Measurements from ENCODE around the gene TRIO.

TRIO gene

GRCh38 chr5:14123551-14123950, 19.6 kb upstream of the TRIO start:
- DNase-seq (ENCODE audit: low spot score), result no peak

- DNase-seq (ENCODE audit: low spot score), result no peak
Measured at GRCh38 chr5:14123974-14124482, 19.1 kb upstream of the TRIO start.

GRCh38 chr5:14125262-14125661, 17.9 kb upstream of the TRIO start:
- no peak for DNase-seq (ENCODE audit: low spot score)

GRCh38 chr5:14127587-14127986, 15.6 kb upstream of the TRIO start:
- DNase-seq (ENCODE audit: low spot score), result no peak

GRCh38 chr5:14128079-14128478, 15.1 kb upstream of the TRIO start:
- no peak for DNase-seq (ENCODE audit: low spot score)

DNA sequence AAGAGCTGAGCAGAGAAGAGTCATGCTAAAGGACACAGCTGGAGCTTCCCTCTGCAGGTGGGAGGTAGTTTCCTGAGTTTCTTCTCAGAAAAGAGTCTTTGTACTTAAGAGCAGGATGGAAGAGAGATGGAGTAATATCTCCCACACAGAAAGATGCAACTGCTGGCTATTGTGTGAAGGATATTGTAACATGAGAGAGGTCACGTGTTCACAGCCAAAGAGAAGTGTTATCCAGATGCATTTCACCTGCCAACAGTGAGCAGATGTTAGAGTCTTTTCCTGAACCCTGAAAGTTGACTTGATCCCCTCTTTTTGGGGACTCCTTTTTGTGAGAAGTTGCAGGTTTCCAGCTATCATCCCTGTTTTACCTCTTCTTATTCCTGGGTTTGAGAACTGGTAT, 14.0 kb upstream of the TRIO start:
- DNase-seq (ENCODE audit: low spot score), result no peak

GRCh38 chr5:14131855-14132503, 11.2 kb upstream of the TRIO start:
- DNase-seq (ENCODE audit: low spot score), result no peak

GRCh38 chr5:14133394-14133793, 9.7 kb upstream of the TRIO start:
- no peak for DNase-seq (ENCODE audit: low spot score)

GRCh38 chr5:14134083-14134482, 9.1 kb upstream of the TRIO start:
- no peak for DNase-seq (ENCODE audit: low spot score)

- no peak for DNase-seq (ENCODE audit: low spot score)
Measured at GRCh38 chr5:14134771-14135170, 8.4 kb upstream of the TRIO start.

DNA sequence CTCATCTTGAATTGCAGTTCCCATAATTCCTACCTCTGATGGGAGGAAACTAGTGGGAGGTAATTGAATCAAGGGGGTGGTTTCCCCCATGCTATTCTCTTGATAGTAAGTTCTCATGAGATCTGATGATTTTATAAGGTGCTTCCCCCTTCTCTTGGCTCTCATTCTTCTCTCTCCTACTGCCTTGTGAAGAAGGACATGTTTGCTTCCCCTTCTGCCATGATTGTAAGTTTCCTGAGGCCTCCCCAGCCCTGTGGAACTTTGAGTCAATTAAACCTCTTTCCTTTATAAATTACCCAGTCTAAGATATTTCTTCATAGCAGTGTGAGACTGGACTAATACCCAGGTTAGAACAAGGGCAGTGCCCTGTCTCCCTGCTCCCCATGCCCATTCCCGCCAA, 7.5 kb upstream of the TRIO start:
- no peak for DNase-seq (ENCODE audit: low spot score)

DNA sequence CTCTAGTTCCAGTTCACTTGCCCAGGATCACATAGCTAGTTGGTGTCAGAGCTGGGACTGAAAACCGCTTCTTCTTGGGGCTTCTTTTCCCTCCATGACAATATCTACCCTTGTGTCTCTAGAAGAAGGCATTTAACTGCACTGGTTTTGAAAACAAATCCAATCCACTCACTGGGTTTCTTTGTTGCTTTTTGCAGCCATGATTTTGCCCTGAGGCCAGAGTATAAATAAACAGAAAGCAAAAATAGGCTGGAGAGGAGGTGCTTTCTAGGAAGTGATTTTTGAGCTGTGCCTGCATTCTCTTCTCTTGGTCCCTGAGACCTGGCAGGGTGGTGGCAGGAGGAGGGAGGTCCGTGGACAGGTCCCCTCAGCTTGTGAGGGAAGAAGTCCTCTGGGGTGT, 6.9 kb upstream of the TRIO start:
- DNase-seq (ENCODE audit: low spot score), result no peak

DNA sequence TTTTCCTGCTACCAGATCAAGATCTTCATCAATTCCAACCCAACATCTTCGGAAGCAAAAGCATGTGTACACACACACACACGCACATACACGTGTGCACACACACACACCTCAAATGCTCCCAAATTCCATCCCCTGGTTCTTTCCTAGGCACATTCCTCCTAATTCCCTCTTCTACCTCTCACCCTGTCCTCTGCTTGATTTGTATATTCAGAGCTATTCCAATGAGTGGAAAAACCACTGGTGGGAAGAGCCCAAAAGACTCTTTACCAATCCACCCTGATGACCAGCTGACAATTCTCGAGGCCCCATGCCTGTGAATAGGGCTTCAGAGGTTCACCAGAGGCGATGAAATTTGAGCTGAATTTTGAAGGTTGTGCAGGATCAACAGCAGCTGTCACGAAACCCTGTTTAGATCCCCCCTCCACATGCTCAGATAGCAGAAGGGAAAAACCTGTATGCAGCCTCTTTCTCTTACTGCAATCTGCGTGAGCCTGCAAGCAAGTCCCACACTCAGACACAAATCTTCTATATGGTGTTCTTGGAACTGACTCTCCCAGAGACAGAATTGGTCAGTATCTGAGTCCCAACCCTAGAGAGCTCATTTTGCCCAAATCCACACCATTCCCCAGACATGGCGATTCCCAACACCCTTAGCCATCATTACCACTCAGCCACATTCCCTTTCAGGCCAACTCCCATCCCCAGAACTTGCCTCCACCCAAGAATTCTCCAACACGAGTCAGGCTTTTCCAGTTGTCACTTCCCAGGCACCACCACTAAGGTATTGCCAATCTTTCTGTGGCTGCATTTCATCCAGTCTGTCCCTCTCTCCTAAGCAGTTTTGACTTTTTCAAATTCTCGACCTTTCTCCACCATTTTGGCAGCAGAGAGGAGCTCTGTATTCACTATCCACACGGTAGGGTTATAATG, 4.3 kb upstream of the TRIO start:
- DNase-seq (ENCODE audit: low spot score), result no peak

DNA sequence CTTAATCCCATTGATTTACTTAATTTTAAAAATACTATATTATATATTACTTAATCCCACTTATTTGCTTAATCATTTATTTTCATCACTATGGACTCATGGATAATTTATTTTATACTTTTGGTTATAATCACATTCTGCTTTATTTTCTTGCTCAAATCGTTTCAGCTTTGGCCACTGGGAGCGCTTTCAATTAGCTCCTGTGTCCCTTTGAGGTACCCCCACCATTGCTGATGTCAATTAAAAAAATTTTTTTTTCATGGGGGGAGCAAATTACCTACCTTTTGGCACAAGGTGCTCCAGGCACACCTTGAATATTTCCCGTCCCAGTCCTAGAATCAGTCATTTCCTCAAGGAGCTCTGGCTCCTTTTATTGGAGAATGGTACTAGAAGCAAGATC, 1.4 kb upstream of the TRIO start:
- no peak for DNase-seq (ENCODE audit: low spot score)

DNA sequence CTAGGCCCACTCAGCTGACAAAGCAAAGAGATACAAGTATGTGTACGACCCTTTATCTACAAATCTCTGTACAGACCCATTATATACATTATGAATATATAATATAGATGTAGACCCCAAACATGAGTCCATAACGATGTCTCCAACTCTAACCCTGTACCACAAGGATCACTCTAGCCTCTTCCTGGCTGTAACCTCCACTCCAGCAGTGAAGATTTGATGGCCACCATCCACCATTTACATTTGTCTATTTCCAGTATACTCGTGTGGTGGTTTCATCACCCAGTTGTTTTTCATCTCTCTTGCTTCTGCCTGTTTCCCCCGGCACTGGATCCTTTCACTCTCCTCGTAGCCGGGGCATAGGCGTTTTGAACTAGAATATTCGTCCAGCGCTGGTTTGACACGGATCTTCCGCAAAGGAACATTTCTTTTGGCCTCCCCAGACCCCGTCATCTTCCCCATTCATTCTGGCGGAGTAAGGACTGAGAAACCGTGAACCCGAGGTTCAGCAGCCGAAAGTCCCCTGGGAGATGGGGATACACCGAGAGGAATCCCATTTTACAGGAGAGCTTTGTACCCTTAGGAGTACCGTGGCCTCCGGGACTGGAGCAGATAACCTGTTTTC, 828 bp upstream of the TRIO start:
- peak; percentile 22 for DNase-seq (ENCODE audit: low spot score)

DNA sequence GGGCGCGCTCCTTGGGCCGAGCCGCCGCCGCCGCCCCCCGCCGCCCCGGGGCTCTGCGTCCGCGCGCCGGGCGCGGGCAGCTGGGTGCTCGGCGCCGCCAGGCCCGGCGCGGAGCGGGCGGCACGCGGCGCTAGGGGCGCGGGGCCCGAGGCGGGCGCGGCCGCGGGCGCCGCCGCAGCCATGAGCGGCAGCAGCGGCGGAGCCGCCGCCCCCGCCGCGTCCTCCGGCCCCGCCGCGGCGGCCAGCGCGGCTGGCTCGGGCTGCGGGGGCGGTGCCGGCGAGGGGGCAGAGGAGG, 351 bp downstream of the TRIO start:
- no peak for DNase-seq (ENCODE audit: low spot score)

DNA sequence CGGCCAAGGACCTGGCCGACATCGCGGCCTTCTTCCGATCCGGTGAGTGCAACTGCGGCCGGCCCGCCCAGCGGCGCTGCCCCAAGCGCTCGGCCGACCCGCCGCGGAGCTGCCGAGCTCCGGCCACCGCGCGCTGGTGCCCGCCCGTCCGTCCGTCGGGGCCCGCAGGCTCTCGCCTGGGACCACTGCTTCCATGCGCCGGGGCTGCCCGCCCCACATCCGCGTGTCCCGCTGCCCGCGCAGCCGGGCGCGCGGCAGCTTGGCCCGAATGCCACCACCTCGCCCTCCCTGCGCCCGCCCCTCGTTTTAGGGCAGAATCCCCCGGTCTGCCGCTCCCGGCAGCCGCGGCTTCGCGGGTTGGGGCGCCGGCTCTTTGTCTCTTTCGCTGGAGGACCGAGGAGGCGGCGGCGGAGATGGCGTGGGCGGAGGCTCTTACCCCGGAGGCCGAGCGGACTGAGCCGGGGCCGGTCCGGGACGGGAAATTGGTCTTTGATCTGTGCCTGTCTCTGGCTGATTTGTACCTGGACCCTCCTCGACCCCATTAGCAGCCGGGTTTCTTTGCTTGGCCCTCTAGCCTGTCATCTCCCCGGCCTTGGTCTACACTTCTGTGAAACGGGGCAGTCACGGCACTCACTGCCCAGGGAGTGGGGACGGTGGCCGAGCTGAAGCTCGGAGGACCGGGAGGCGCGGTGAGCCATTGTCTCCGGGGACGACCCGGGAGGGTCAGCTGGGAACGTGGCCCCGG, 871 bp downstream of the TRIO start:
- peak; percentile 21 for DNase-seq (ENCODE audit: low spot score)

- DNase-seq (ENCODE audit: low spot score), result peak; percentile 64
Measured at GRCh38 chr5:14144586-14145434, 1.7 kb downstream of the TRIO start.

- peak; percentile 24 for DNase-seq (ENCODE audit: low spot score)
Measured at GRCh38 chr5:14145435-14146334, 2.5 kb downstream of the TRIO start.

DNA sequence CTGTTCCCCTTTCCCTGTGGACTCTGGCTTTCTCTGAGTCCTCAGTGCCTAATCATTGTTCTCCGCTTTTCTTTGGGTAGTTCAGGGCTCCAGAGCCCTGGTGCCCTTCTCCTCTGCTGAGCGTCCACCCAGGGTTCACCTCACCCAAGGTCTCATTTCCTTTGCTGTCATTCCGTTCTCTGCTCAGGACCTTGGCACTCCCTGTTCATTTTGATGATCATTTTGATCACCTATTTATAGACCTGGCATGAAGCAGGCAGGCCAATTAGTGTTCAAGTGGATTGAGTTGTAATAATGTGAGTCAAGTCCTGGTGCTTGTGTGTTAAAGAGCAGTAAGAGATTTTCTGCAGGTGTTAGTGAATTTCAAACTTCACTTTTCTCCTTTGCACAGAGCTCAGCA, 3.6 kb downstream of the TRIO start:
- DNase-seq (ENCODE audit: low spot score), result no peak

Measured in Ammon's horn (tissue), 1 donor.